NCI-H128 (cell line): Measurements from ENCODE around the gene KCNJ8.

Experiments used
- DNase-seq: peaks from one replicate; lab custom pipeline; 2025; ENCODE audit not compliant: unreplicated experiment; lab: John Stamatoyannopoulos, UW

Gene KCNJ8

GRCh38 chr12:21718403-21718802 lies 56.1 kb downstream of the KCNJ8 start:
- DNase-seq: no peak

GRCh38 chr12:21717767-21718166 lies 56.7 kb downstream of the KCNJ8 start:
- DNase-seq: no peak

- no peak for DNase-seq
Observed at GRCh38 chr12:21715386-21715785, 59.1 kb downstream of the KCNJ8 start.
